Left lung (tissue), 14 donors: ENCODE data around the gene ARTN. TPM values are rescaled to one million over a fixed set of nuclear protein-coding genes. Genes with fewer than 3 reads are reported as not detected.
A peak's percentile ranks its signal among the peaks of the same experiment; 100 is the strongest.

Experiments used
- ATAC-seq: fragments of 200-7000 bp; cut with Tn5 transposase; one replicate; pipeline ENCODE4 v1.9.1; 2020; ENCODE audit warnings: moderate library complexity
- DNase-seq, 4 donors: peaks; one replicate each; pipeline ENCODE4 v3.0.0-alpha.2; 2013 to 2020
- H3K27ac ChIP-seq, 2 donors: fragments of 200-600 bp; sonication (generic) in 1 of 2; one replicate each; pipeline versions ENCODE4 v1.5.0 to v1.8.0; 2020 to 2021
- H3K27me3 ChIP-seq, 2 donors: fragments of 200-600 bp; sonication (generic) in 1 of 2; one replicate each; pipeline versions ENCODE4 v1.5.0 to v1.8.0; 2020 to 2021
- H3K36me3 ChIP-seq, 2 donors: fragments of 200-600 bp; sonication (generic) in 1 of 2; one replicate each; pipeline versions ENCODE4 v1.5.0 to v1.8.0; 2020 to 2021
- H3K4me1 ChIP-seq, 2 donors: fragments of 200-600 bp; one replicate each; pipeline ENCODE4 v1.8.0; 2021
- H3K4me3 ChIP-seq, 2 donors: fragments of 200-600 bp; sonication (generic) in 1 of 2; one replicate each; pipeline versions ENCODE4 v1.5.0 to v1.8.0; 2020 to 2021; ENCODE audit warnings: mild to moderate bottlenecking in 1 of 2
- H3K9me3 ChIP-seq, 2 donors: fragments of 200-600 bp; sonication (generic) in 1 of 2; one replicate each; pipeline versions ENCODE4 v1.5.0 to v1.8.0; 2020 to 2021
- intact Hi-C, 2 donors: fragments of 100-400 bp; cut with DNase I; formaldehyde crosslinking; loops; one replicate each; pipeline versions ENCODE4 v1.11.2 to v1.14.2; 2022
- long read RNA-seq, 12 donors: library from polyadenylated mRNA in 2 of 12; unstranded in 2 of 12; transcript quantifications; one replicate each; pipeline ENCODE4 v2.0.0 and lab custom pipeline, GENCODE V29; 2019 to 2026
- polyA plus RNA-seq, 6 donors: library from polyadenylated mRNA; unstranded; fragments of 120-200 nt; gene quantifications; one replicate each; pipeline ENCODE4 v1.2.1, GENCODE V29; 2013; ENCODE audit not compliant: insufficient read length in 6 of 6
- total RNA-seq, 2 donors: library from RNA; stranded (reverse); fragmentation: NEBNext Ultra II Directional; extraction: Animal tissue kit (Norgen Biotek cat#: 25700); gene quantifications; one replicate each; pipeline ENCODE4 v1.2.1, GENCODE V29; 2021
- TF ChIP-seq, protein P1 (sequence below), 2 donors: fragments of 200-600 bp; sonication (generic) in 1 of 2; IDR thresholded peaks; one replicate each; pipeline versions ENCODE4 v1.5.0 to v1.8.0; 2021; ENCODE audit warnings: antibody characterized with exemption in 2 of 2
- donor health status: DM: no; HTN: yes; CAD: no.
- donor health status: DM: no; HTN: no; CAD: no.

ARTN gene
- 1 to 10 TPM; 1.8 to 2.3 TPM for total RNA-seq
- polyA plus RNA-seq = 1 to 10 TPM; 2.2 to 4.2 (median 2.8) TPM
- long read RNA-seq, donor 1 = 0 reads
- long read RNA-seq, donor 2 = 0 reads
- long read RNA-seq, donor 3 = 0 reads
- long read RNA-seq, donor 4 = 0 reads
- long read RNA-seq, donor 5, partial matches to known transcripts = 0 of 1 reads
- long read RNA-seq, donor 5, other reads (novel, unspliced or antisense) = 0 of 1 reads
- long read RNA-seq, donor 6 = 0 reads
- long read RNA-seq, donor 7, partial matches to known transcripts = 0 of 1 reads
- long read RNA-seq, donor 7, other reads (novel, unspliced or antisense) = 0 of 1 reads
- long read RNA-seq, donor 8 = 0 reads
- long read RNA-seq, donor 9 = 0 reads
- long read RNA-seq, donor 10 = 0 reads
- long read RNA-seq, donor 11 = 0 reads
- long read RNA-seq, donor 12, partial matches to known transcripts = 0 of 1 reads
- long read RNA-seq, donor 12, other reads (novel, unspliced or antisense) = 0 of 1 reads

DNA sequence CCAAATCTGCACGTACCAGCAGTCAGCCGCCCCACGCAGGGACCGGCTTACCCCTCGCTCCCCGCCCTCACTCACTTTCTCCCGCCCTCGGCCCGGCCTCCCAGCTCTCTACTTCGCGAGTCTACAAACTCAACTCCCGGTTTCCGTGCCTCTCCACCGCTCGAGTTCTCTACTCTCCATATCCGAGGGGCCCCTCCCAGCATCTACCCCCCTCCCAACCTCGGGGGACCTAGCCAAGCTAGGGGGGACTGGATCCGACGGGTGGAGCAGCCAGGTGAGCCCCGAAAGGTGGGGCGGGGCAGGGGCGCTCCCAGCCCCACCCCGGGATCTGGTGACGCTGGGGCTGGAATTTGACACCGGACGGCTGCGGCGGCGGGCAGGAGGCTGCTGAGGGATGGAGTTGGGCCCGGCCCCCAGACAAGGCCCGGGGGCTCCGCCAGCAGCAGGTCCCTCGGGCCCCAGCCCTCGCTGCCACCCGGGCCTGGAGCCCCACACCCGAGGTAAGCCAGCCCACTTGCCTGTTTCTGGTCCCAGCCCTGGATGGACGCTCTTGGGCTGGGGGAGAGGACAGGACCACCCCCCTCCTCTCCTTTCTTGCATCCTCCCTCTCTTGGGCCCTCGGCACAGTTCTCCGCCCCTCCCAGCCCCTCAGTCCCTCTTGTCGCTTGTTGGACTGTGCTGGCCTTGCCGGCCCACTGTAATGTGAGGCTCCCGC is at the start of gene ARTN:
ARTN (plus strand) TSS at position 416 of the 715 bp plus-strand sequence. CDS start 1,856 bp downstream, outside the sequence.
- H3K9me3 ChIP-seq = no peaks in the 10 kb centered on the region
- TF ChIP-seq, protein P1, sequence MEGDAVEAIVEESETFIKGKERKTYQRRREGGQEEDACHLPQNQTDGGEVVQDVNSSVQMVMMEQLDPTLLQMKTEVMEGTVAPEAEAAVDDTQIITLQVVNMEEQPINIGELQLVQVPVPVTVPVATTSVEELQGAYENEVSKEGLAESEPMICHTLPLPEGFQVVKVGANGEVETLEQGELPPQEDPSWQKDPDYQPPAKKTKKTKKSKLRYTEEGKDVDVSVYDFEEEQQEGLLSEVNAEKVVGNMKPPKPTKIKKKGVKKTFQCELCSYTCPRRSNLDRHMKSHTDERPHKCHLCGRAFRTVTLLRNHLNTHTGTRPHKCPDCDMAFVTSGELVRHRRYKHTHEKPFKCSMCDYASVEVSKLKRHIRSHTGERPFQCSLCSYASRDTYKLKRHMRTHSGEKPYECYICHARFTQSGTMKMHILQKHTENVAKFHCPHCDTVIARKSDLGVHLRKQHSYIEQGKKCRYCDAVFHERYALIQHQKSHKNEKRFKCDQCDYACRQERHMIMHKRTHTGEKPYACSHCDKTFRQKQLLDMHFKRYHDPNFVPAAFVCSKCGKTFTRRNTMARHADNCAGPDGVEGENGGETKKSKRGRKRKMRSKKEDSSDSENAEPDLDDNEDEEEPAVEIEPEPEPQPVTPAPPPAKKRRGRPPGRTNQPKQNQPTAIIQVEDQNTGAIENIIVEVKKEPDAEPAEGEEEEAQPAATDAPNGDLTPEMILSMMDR (IDR thresholded peaks at IDR 0.05) = no peak
- no peak within 1 kb of the TSS for H3K27ac ChIP-seq
- peaks cover 8 to 39% of the 10 kb centered on the region in 2 donors for H3K4me1 ChIP-seq
- no peaks in the 10 kb centered on the region for H3K36me3 ChIP-seq
- H3K27me3 ChIP-seq = peaks cover 0 to 45% of the 10 kb centered on the region in 2 donors
- peak within 1 kb of the TSS; percentile 21 to 36 for H3K4me3 ChIP-seq
- ATAC-seq = peak; percentile 80
- intact Hi-C loops = loop anchor here (2.0 to 10.0 kb wide), 2 partner anchors 167 to 169 kb away; no protein-coding TSS in a partner anchor
- peak in 3 of 4 donors; percentile 15 to 82 (median 47) for DNase-seq

DNA sequence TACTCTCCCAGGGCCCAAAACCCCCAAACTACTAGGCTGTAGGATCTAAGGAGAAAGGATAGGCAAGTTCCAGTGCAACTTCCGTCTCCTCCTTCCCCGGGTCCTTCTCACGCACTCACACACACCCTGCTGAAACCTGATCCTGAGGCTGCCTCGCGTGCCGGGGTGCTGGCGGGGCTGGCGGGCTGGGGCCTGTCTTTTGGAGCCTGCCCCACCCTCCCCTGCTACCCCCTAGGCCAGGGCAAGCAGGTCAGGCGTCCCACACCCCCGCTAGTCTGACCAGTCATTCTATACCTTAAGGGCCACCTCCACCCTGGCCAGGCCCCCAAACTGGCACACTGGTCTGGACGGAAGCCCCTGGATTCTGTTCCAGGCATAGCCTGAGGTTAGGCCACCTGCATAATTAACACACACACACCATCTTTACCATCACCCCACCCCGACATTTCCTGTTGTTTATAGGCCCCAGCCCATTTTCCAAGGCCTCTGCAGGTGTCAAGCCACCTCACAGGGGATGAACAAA is 48.3 kb upstream of the ARTN start:
- intact Hi-C loops = no loop called here
- no peak overlapping the region for H3K4me3 ChIP-seq
- H3K27ac ChIP-seq = no peak overlapping the region
- no peak for ATAC-seq
- H3K4me1 ChIP-seq = no peaks in the 10 kb centered on the region
- peak in 1 of 4 donors; percentile 36 for DNase-seq
- no peaks in the 10 kb centered on the region for H3K9me3 ChIP-seq
- TF ChIP-seq, protein P1 (IDR thresholded peaks at IDR 0.05) = no peak
- H3K27me3 ChIP-seq = no peaks in the 10 kb centered on the region
- H3K36me3 ChIP-seq = no peaks in the 10 kb centered on the region

- ATAC-seq = no peak
- intact Hi-C loops = no loop called here
- no peak for DNase-seq
- H3K9me3 ChIP-seq = no peaks in the 10 kb centered on the region
- no peaks in the 10 kb centered on the region for H3K27me3 ChIP-seq
- no peak overlapping the region for H3K4me3 ChIP-seq
- TF ChIP-seq, protein P1 (IDR thresholded peaks at IDR 0.05) = no peak
- no peaks in the 10 kb centered on the region for H3K36me3 ChIP-seq
- no peak overlapping the region for H3K27ac ChIP-seq
- no peaks in the 10 kb centered on the region for H3K4me1 ChIP-seq
Measured at GRCh38 chr1:43887748-43888147, 45.9 kb upstream of the ARTN start.

- Histone ChIP-seq H3K36me3 (peaks cover 0 to 12% of the 10 kb centered on the region in 2 donors), H3K4me3 (no peak overlapping the region), H3K27me3 (no peaks in the 10 kb centered on the region), H3K4me1 (no peaks in the 10 kb centered on the region), H3K9me3 (no peaks in the 10 kb centered on the region), H3K27ac (no peak overlapping the region)
- intact Hi-C loops = no loop called here
- DNase-seq (no peak), ATAC-seq (no peak)
- TF ChIP-seq, protein P1 (IDR thresholded peaks at IDR 0.05) = no peak
Measured at GRCh38 chr1:43890815-43891214, 42.8 kb upstream of the ARTN start.

DNA sequence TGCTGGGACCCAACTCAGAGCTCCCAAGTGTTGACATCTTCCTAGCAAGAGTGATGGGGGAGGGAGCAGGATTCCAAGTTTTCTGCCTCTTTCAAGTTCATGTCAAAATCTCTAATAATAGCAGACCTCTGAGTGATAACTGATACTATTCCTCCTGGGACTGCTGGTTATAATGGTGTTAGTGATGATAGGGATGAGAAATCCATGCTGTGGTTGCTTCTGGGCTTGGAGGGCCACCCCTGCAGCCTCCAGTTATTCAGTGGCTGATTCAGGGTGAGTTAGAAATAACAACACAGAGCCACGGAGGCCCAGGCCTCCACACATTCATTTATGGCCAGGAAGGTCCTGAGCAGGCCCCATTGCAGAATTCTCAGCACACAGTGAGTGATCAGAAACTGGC is 40.6 kb upstream of the ARTN start:
- ATAC-seq = no peak
- H3K4me1 ChIP-seq = no peaks in the 10 kb centered on the region
- intact Hi-C loops = no loop called here
- H3K27ac ChIP-seq = no peak overlapping the region
- no peaks in the 10 kb centered on the region for H3K9me3 ChIP-seq
- no peak overlapping the region for H3K4me3 ChIP-seq
- TF ChIP-seq, protein P1 (IDR thresholded peaks at IDR 0.05) = no peak
- H3K27me3 ChIP-seq = no peaks in the 10 kb centered on the region
- H3K36me3 ChIP-seq = peaks cover 0 to 21% of the 10 kb centered on the region in 2 donors
- DNase-seq = no peak
